DOHH2 (cell line): Measurements from ENCODE around the gene CNTD1.

Experiments used
- H3F3A ChIP-seq: fragments of 200-600 bp; sonication (generic), shearing (Covaris generic); 2 replicates; pipeline ENCODE4 v1.6.0; 2016; ENCODE audit warnings: antibody characterized with exemption, mild to moderate bottlenecking; ENCODE audit not compliant: control insufficient read depth, insufficient read depth
- H3K27ac ChIP-seq: fragments of 200-600 bp; sonication (generic); 2 replicates; pipeline ENCODE4 v1.5.1; 2014; ENCODE audit warnings: low read depth, mild to moderate bottlenecking, low read length, moderate library complexity
- H3K27me3 ChIP-seq: fragments of 200-600 bp; sonication (generic); 2 replicates; pipeline ENCODE4 v1.6.1; 2014; ENCODE audit warnings: mild to moderate bottlenecking, low read length, mixed read lengths; ENCODE audit not compliant: control insufficient read depth
- H3K36me3 ChIP-seq: fragments of 200-600 bp; sonication (generic); 2 replicates; pipeline ENCODE4 v1.6.1; 2014; ENCODE audit warnings: mild to moderate bottlenecking, low read length, moderate library complexity, mixed read lengths; ENCODE audit not compliant: control insufficient read depth
- H3K4me1 ChIP-seq: fragments of 200-600 bp; sonication (generic); 2 replicates; pipeline ENCODE4 v1.6.1; 2014; ENCODE audit warnings: mild to moderate bottlenecking, low read length, mixed read lengths; ENCODE audit not compliant: control insufficient read depth
- H3K4me2 ChIP-seq: fragments of 200-600 bp; sonication (generic); 2 replicates; pipeline ENCODE4 v1.6.0; 2014; ENCODE audit warnings: mild to moderate bottlenecking, low read length, moderate library complexity
- H3K4me3 ChIP-seq: fragments of 200-600 bp; sonication (generic); 2 replicates; pipeline ENCODE4 v1.5.1; 2014; ENCODE audit warnings: mild to moderate bottlenecking, low read length, mixed read lengths
- H3K79me2 ChIP-seq: fragments of 200-600 bp; sonication (generic); 2 replicates; pipeline ENCODE4 v1.6.1; 2014; ENCODE audit warnings: mild to moderate bottlenecking, low read length, mixed read lengths; ENCODE audit not compliant: control insufficient read depth
- H3K9me2 ChIP-seq: fragments of 200-600 bp; sonication (generic); replicated peaks from 2 replicates; pipeline ENCODE4 v1.6.1; 2014; ENCODE audit warnings: mild to moderate bottlenecking, low read length, mixed read lengths; ENCODE audit not compliant: control insufficient read depth
- H3K9me3 ChIP-seq: fragments of 200-600 bp; sonication (generic); 2 replicates; pipeline ENCODE4 v1.6.1; 2014; ENCODE audit warnings: antibody characterized with exemption, low read length, mixed read lengths; ENCODE audit not compliant: control insufficient read depth, insufficient read depth
- H4K20me1 ChIP-seq: fragments of 200-600 bp; sonication (generic); 2 replicates; pipeline ENCODE4 v1.6.0; 2014; ENCODE audit warnings: low read depth, mild to moderate bottlenecking, antibody characterized with exemption, low read length, moderate library complexity; ENCODE audit not compliant: control insufficient read depth, insufficient read depth
- EZH2phosphoT487 ChIP-seq: fragments of 200-600 bp; sonication (generic); IDR thresholded peaks from 2 replicates; pipeline ENCODE4 v1.6.1; 2017; ENCODE audit warnings: borderline replicate concordance, mild to moderate bottlenecking, antibody characterized with exemption, low read length, moderate library complexity, mixed read lengths
- TF ChIP-seq, protein P1 (sequence below): fragments of 200-600 bp; sonication (generic); IDR thresholded peaks from one replicate; pipeline ENCODE4 v1.5.1; 2014; ENCODE audit warnings: antibody characterized with exemption, mild to moderate bottlenecking, low read depth, low read length; ENCODE audit not compliant: poor library complexity, severe bottlenecking

Gene CNTD1

DNA sequence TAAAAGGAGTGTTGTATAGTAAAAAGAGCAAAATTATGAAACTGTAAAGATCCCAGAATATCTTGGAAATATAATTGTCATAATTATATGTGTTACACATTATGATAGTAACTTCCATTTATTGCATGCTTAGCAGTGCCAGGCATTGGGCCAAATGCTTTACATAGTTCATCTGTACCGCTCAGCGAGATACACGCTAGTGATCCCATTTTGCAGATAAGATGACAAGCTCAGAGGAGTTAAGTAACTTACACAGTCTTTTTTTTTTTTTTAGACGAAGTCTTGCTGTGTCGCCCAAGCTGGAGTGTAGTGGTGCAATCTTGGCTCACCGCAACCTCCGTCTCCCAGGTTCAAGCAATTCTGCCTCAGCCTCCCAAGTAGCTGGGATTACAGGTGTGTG, 47.0 kb upstream of the CNTD1 start:
- peaks cover 18% of the 10 kb centered on the region for H3K27me3 ChIP-seq
- no peak overlapping the region for H3K4me2 ChIP-seq
- H3K4me1 ChIP-seq: peaks cover 5% of the 10 kb centered on the region
- TF ChIP-seq, protein P1, sequence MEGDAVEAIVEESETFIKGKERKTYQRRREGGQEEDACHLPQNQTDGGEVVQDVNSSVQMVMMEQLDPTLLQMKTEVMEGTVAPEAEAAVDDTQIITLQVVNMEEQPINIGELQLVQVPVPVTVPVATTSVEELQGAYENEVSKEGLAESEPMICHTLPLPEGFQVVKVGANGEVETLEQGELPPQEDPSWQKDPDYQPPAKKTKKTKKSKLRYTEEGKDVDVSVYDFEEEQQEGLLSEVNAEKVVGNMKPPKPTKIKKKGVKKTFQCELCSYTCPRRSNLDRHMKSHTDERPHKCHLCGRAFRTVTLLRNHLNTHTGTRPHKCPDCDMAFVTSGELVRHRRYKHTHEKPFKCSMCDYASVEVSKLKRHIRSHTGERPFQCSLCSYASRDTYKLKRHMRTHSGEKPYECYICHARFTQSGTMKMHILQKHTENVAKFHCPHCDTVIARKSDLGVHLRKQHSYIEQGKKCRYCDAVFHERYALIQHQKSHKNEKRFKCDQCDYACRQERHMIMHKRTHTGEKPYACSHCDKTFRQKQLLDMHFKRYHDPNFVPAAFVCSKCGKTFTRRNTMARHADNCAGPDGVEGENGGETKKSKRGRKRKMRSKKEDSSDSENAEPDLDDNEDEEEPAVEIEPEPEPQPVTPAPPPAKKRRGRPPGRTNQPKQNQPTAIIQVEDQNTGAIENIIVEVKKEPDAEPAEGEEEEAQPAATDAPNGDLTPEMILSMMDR: no peak
- no peak for TF ChIP-seq EZH2phosphoT487
- no peaks in the 10 kb centered on the region for H4K20me1 ChIP-seq
- H3F3A ChIP-seq: no peaks in the 10 kb centered on the region
- H3K9me3 ChIP-seq: no peaks in the 10 kb centered on the region
- H3K9me2 ChIP-seq: no peaks in the 10 kb centered on the region
- no peaks in the 10 kb centered on the region for H3K36me3 ChIP-seq
- no peak overlapping the region for H3K27ac ChIP-seq
- no peaks in the 10 kb centered on the region for H3K79me2 ChIP-seq
- no peak overlapping the region for H3K4me3 ChIP-seq

DNA sequence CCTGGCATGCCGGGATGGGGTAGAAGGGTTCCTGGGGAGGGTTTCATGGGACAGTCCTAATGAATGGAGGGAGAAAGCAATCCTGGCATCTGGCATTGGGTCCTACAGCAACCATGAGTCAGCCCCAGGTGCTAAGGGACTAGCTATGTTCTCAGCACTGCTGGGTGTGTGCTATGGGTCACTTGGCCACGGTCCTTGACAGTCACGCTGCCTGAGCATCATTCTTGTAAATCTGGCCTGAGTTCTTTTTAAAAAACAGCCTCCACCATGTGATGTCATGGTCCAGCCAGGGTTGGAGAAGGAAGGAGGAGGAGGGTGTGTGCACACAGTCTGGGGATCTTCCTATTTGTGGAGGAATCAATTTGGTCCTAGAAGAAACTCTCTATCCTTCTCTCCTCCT, 43.9 kb upstream of the CNTD1 start:
- Histone ChIP-seq H3K9me3 (no peaks in the 10 kb centered on the region), H3K4me3 (no peak overlapping the region), H3K36me3 (no peaks in the 10 kb centered on the region), H3K4me2 (no peak overlapping the region), H3K27me3 (peaks cover 23% of the 10 kb centered on the region), H3K4me1 (peaks cover 6% of the 10 kb centered on the region), H4K20me1 (no peaks in the 10 kb centered on the region), H3K9me2 (no peaks in the 10 kb centered on the region), H3F3A (no peaks in the 10 kb centered on the region), H3K79me2 (no peaks in the 10 kb centered on the region), H3K27ac (no peak overlapping the region)
- TF ChIP-seq, protein P1: no peak
- no peak for TF ChIP-seq EZH2phosphoT487

DNA sequence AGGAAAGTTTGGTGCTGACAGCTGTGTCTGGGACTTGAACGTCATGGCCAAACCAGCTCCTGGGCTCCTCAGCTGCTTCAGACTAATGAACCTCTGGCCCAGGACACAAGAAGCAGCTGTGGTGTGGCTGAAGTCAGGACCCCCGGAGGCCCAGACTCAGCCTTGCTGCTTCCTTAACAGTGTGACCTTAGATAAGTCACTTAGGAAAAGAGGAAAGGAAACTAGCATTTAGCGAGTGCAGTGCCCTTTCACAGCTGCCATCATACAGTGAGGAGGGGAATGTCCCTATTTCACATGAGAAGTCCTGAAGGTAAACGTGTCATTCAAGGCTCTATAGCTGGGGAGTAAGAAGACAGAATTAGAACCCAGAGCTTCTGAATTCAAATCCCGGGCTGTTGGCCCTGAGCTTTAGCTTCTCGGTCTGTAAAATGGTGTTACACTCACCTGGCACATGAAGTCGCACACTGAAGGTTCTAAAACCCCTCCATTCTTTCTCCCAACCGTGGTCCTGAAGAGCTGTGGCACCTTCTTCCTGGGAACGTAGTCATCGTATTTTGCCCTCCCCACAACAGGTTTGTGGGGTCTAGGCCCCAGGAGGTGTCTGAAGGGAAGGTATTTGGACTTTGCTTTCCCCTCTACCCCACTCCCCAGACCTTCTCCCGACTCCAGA, 38.5 kb upstream of the CNTD1 start:
- no peak overlapping the region for H3K27ac ChIP-seq
- no peak overlapping the region for H3K4me3 ChIP-seq
- H3K27me3 ChIP-seq: peaks cover 38% of the 10 kb centered on the region
- H3K9me2 ChIP-seq: no peaks in the 10 kb centered on the region
- H3K4me2 ChIP-seq: no peak overlapping the region
- no peaks in the 10 kb centered on the region for H3K9me3 ChIP-seq
- peaks cover 19% of the 10 kb centered on the region for H3K4me1 ChIP-seq
- H4K20me1 ChIP-seq: no peaks in the 10 kb centered on the region
- no peaks in the 10 kb centered on the region for H3F3A ChIP-seq
- TF ChIP-seq, protein P1: no peak
- no peak for TF ChIP-seq EZH2phosphoT487
- H3K79me2 ChIP-seq: no peaks in the 10 kb centered on the region
- H3K36me3 ChIP-seq: no peaks in the 10 kb centered on the region
